Measurements from ENCODE around the gene ADAM12.
A peak's percentile ranks its signal among the peaks of the same experiment; 100 is the strongest.
"Not testable (repeated sequence)": the region's sequence is repeated elsewhere in the genome, so short reads cannot be mapped to it uniquely, and the experiment has no call there.

ADAM12 gene

DNA sequence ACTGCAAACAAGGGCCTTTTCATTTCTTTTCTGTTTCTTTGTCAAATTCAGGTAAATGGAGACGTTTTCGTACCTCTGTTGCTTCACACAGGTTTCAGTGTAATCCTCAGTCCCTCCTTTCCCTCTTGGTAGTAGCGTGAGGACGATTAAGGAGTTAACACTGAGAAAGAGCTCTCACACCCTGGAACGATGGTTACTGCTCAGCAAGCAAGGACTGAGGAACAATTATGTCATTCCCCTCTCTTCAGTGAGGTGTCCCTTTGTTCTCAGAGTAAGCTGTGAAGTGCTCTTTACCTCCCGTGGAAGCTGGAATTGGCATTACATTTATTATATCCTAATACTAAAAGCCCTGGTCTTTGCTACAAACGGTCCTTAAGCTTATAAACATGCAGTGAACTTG, 396.0 kb downstream of the ADAM12 start:
- no peak for DNase-seq

DNA sequence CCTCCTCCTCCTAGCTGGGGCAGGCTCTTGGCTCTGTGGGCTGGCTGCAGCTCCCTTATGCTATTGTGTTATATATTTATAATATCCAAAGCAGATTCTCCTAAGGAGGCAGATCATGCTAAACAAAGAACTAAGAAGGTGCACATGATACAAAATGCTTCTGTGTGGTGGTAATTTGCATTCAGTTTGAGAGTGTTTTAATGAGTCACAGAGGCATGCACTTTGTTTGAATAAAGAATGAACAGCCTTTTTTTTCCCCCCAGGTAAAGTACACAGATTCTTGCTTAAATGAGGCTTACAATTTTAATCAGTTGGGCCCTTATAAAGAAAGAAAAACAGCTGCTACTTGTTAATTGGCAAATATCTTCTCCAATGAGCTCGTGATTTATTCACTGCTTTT, 396.9 kb downstream of the ADAM12 start:
- no peak for DNase-seq

DNA sequence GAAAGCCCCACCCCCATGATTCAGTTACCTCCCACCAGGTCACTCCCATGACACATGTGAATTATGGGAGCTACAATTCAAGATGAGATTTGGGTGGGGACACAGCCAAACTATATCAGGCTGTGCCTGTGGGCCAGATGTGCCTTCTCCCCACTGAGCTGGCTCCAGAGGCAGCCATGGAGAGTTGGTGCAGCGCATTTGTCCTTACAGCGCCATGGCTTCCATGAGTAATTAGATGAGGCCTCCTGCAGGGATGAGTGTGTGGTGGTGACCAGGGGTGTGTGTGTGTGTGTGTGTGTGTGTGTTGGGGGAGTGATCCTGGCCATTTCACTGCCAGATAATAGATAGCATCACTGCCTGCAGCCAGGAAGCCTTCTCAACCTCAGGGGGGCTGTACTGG, 397.3 kb downstream of the ADAM12 start:
- no peak for DNase-seq

DNA sequence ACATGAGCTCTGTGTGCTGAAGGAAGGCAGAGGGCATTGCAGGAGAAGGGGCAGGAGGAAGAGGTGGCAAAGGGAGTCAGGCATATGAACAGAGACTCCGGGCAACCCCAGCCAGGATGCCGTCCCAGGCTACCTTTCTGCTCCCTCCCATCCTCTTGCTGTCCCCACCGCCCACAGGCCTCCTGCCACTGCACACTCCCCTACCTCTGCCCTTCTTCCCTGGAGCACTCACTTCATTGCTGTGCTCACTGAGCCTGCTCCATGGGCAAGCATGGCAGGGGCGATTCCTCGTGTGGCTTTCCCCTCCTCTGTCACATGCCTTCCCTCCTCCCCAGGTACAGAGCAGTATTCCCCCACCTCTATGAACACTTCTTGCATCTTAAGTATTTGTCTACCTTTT, 398.5 kb downstream of the ADAM12 start:
- DNase-seq, result no peak

DNA sequence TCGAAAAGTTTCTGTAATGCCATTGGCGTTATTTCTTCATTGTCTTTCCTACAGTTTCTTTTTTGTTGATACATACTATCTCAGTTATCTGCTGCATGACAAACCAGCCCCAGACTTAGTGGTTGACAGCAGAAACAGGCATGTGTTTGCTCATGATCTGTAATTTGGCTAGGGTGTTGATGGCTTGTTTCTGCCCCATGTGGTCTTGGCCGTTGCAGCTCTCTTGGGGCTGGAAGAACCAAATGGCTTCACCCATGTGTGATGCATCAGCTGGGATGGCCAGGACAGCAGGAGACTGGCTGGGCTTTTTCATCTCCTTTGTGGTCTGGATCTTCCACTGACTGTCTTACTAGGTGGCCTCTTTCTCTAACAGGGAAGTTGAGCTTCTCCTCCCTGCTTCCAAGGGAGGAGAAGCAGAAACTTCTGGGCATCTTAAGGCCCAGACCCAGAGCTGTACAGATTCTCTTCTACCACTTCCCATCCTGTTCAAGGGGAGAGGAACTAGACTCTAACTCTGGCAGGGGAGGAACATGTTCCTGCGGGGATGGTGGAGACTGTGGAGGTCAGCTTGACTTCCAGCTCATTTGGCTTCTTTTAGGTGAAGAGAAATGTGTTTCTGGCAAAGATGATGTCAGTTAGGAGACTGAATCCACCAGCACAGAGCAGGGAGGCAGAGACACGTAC, 402.6 kb downstream of the ADAM12 start:
- DNase-seq, result no peak

DNA sequence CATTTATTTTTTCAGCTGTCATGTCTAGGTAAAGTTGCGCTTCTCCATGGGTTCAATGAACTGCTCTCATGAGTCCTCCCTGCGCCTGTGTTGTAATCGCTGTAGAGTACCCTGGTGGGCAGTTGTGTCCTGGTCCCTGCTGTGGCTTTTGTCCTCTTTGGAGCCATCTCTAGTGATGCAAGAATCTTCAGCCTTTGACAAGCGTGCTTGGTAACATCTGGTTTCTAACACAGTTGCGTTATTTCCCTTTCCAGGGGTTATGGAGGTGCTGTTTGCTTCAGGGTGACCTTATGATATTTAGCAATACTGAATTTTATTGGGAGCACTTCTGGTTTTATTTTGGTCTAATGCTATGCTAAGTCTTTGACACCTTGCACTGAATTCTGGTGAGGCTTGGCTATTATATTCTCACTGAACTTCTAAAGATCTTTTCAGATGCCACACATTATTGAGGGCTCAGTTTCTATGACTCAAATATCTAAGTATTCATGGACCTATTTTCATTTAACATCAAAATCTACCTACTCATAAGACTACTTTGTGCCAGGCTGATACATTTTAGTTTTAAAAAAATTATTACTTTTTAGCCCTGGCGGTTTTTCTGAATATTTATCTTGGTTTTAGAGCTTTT, 403.3 kb downstream of the ADAM12 start:
- DNase-seq, result no peak

DNA sequence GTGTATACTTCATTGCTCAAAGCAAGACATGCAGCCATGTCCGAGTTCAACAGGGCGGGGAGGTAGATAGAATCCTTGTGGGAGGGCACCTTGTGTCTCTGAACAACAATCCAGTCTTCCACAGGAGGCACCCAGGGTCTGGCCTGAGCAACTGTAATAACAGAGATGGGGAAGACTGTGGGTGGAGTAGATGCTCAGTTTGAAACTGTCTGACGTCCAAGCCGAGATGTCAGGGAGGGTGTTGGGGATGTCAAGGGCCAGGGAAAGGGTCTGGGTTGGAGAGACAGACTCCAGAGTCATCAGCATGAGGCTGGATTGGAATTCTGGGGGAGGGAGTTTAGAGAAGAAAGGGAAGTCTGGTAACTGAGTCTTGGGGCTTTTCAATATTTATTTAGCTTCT, 403.9 kb downstream of the ADAM12 start:
- no peak for DNase-seq

DNA sequence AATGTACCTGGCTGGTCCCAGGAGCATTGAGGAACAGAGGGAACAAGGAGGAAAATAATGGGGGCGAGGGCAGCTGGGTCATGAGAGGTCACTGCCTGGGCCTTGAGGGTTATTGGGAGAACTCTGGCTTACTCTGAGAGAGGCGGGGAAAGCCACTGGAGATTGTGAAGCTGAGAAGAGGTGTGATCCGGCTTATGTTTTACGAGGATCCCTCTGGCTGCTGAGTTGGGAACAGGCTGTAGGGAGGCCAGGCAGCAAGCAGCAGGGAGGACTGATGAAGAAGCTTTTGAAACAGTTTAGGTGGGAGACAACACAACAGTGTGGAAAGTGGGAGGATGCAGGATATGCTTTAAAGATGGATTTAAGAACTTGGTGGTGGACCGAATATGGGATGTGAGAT, 404.6 kb downstream of the ADAM12 start:
- DNase-seq, result no peak

DNA sequence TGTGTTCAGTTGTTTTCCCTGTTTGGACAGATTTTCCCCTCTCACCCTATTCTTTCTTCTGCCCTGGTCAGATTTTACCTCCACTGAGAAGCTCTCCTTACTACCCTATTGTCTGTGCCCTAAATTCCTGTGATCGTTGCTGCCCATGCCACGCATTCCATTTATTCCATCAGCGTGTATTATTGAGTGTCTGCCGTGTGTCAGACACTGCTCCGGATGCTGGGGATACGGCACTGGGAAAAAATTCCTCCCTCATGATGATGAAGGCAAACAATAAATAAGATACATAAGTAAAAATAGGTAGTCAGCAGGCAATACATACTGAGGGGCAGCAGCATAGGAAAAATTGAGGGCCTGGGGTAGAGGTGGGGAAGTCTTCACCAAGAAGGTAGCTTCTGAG, 405.1 kb downstream of the ADAM12 start:
- no peak for DNase-seq

DNA sequence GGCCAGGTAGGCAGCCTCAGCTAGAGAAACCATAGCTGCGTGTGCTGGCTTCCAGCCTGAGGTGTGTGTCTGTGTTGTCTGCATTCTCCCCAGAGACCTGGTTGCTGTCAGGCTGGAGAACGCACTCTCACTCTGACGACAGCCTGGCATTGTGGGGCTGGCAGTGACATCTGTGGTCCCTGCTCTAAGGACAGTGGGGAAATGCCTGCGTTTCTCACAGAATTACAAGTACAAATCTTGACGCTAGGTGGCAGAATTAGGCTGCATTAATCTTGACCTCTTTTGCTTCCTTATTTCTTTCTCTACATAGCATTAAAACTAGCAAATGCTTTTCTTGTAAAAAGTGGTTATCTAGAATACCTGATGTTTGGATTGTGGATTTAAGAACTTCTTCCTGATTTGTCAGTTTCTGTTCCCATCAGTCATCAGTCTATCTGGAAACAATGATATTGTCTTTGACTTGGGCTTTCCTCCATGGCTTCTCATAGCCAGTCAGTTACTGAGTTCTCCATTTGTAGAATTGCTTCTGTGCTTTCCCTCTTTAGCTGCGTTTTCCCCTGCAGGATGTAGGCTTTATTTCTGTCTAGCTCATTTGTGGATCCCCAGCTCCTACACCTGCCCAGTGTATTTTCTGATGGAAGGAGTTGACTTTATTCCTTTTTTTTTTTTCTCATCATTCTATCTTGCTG, 405.9 kb downstream of the ADAM12 start:
- peak; percentile 45 for DNase-seq

DNA sequence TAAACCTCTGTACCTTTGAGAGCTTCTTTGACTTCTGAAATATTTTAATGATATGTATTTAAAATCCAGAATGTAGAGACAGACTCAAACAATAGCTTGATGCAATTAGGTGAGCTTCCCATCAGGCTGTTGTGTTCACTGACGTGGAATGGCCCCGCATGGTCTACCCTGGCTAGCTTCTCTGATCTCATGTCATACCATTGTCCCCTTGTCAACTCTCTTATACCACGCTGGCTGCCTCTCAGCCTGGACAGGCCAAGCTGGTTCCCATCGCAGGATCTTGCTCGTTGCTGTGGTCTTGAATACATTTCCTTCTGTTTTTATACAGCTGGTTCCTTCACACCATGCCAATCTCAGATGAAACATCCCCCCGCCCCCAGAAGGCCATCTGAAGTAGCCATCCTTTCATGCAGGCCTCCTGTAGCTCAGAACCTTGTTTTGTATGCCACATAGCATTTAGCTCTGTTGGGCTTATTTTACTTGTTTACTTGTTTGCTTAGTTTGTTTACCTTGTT, 407.7 kb downstream of the ADAM12 start:
- DNase-seq, result no peak

DNA sequence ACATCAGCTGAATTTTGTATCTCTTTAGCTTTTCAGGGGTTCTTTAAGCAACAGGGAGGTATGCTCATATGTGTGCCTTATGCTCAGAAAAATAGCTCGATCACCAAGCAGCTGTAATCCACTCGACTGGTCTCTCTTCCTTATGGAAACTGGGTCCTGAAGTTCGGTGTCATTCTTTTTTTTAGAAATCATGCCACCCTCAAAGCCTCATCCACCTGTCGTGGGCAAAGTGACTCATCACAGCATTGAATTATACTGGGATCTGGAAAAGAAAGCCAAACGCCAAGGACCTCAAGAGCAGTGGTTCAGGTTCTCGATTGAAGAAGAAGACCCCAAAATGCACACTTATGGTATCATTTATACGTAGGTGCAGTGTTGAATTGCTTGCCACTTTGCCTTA, 408.3 kb downstream of the ADAM12 start:
- no peak for DNase-seq

DNA sequence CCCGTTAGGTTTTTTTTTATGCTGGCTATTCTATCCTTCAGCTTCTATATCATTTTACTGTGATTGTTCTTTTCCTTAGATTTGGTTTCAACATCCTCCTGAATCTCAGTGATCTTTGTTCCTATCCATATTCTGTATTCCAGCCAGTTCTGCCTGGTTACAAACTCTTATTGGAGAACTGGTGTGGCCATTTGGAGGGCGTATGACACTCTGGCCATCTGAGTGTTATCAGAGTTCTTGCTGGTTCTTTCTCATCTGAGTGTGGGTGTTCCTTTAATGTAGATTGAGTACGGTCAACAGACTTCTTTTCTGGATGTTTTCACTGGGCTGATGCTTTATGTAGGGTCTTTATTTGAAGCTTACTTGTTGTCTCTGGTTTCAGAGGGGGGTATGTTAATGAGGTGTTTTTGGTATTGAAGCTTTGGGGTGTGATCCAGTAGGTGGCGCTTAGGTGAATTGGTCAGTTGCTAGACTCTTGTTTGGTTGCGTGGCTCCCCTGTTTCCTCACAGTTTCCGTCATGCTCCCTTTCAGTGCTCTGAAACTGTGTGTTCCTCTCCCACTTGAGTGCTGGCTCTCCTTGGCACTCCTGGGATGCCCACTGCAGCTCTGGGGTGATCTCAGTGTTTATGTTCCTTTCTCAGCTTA, 411.2 kb downstream of the ADAM12 start:
- DNase-seq, result no peak

DNA sequence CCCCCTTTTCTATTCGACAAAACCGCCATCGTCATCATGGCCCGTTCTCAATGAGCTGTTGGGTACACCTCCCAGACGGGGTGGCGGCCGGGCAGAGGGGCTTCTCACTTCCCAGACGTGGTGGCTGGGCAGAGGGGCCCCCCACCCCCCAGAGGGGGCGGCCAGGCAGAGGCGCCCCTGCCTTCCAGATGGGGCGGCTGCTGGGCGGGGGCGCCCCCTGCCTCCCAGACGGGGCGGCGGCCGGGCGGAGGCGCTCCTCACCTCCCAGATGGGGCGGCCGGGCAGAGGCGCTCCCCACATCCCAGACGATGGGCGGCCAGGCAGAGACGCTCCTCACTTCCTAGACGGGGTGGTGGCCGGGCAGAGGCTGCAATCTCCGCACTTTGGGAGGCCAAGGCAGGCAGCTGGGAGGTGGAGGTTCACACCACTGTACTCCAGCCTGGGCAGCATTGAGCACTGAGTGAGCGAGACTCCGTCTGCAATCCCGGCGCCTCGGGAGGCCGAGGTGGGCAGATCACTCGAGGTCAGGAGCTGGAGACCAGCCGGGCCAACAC, 418.1 kb downstream of the ADAM12 start:
- not testable (repeated sequence) for DNase-seq

DNA sequence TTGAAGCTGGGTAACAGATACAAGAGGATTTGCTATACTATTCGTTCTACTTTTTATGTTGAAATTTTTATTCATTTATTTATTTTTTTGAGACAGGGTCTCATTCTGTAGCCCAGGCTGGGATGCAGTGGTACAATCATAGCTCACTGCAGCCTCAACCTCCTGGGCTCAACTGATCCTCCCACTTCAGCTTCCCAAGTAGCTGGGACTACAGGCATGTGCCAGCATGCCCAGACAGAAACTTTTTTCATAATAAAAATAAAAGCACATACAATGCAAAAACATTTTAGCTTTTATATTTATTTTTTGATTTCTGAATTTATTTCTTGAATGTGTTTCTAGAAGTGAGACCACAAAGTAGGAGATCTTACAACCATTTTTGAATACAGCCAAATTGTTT, 420.7 kb downstream of the ADAM12 start:
- no peak for DNase-seq

DNA sequence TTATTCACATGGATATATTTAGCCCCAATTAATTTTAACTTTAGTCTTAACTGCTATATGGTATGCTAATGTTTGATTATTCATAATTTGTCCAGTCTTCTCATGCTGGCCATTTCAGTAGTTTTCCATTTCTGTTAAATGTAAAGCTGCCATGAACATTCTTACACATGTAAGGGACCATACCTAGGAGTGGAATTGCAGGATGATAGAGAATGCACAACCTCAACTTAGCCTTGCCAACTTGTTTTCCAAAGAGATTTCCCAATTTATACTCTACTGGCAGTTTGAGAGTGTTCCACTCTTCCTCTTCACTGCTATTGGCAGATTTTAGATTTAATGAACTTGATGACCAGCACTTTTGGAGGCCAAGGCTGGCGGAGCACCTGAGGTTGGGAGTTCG, 423.7 kb downstream of the ADAM12 start:
- DNase-seq, result no peak

All from CD4-positive, alpha-beta T cell treated with Interleukin-10 for 1 hour (primary cell).